HL-60 (cell line): ENCODE data around the gene BBS9.

Experiments used
- DNase-seq, 2 experiments: peaks; one replicate each; pipeline ENCODE4 v3.0.0-alpha.2; 2010 to 2020; ENCODE audit warnings: low read depth in 1 of 2, low spot score in 1 of 2
- H3K27ac ChIP-seq: fragments of 250-450 bp; sonication (Bioruptor Pico); replicated peaks from 2 replicates; pipeline ENCODE4 v1.5.1; 2020; ENCODE audit warnings: mild to moderate bottlenecking, moderate library complexity
- H3K27me3 ChIP-seq: fragments of 250-450 bp; sonication (Bioruptor Pico); 2 replicates; pipeline ENCODE4 v1.5.1; 2021; ENCODE audit warnings: mild to moderate bottlenecking, moderate library complexity; ENCODE audit not compliant: insufficient read depth, poor library complexity, severe bottlenecking
- H3K4me3 ChIP-seq: replicated peaks from 2 replicates; pipeline ENCODE4 v1.5.1; 2011; ENCODE audit warnings: mild to moderate bottlenecking, control low read depth, low read length; ENCODE audit not compliant: insufficient read depth
- GABPA ChIP-seq: IDR thresholded peaks from 2 replicates; pipeline ENCODE4 v1.6.1; 2012; ENCODE audit warnings: low read depth
- POLR2AphosphoS5 ChIP-seq: IDR thresholded peaks from 2 replicates; pipeline ENCODE4 v1.6.1; 2012; ENCODE audit warnings: low read depth
- REST ChIP-seq: IDR thresholded peaks from 2 replicates; pipeline ENCODE4 v1.6.1; 2012; ENCODE audit warnings: low read depth; ENCODE audit not compliant: insufficient replicate concordance
- SPI1 ChIP-seq: IDR thresholded peaks from 2 replicates; pipeline ENCODE4 v1.6.1; 2012; ENCODE audit warnings: low read depth, mild to moderate bottlenecking, borderline replicate concordance
- TF ChIP-seq, protein P1 (sequence below): IDR thresholded peaks from one replicate; pipeline ENCODE4 v1.5.1; 2011; ENCODE audit warnings: low read length, control low read depth, inconsistent platforms; ENCODE audit not compliant: insufficient read depth

The BBS9 gene

DNA sequence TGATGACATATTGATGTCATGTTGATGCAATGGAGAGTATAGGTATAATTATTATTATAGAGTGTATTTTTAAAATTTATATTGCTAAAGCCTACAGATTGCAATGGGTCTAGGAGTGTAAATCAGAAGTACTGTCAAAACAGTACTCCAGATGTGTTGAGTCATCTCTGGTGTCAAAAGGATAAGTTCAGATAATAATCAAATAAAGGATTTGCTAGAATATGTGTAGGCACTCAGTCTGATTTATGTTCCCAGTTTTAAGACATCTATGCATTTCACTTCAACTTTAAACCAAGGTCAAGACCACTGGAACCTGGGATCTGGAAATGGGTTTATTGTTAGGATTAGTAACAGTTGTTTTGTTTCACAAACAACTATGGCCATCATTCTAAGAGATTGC is 433.6 kb downstream of the BBS9 start:
- TF ChIP-seq POLR2AphosphoS5 (no peak), GABPA (no peak), SPI1 (no peak), REST (no peak)
- TF ChIP-seq, protein P1, sequence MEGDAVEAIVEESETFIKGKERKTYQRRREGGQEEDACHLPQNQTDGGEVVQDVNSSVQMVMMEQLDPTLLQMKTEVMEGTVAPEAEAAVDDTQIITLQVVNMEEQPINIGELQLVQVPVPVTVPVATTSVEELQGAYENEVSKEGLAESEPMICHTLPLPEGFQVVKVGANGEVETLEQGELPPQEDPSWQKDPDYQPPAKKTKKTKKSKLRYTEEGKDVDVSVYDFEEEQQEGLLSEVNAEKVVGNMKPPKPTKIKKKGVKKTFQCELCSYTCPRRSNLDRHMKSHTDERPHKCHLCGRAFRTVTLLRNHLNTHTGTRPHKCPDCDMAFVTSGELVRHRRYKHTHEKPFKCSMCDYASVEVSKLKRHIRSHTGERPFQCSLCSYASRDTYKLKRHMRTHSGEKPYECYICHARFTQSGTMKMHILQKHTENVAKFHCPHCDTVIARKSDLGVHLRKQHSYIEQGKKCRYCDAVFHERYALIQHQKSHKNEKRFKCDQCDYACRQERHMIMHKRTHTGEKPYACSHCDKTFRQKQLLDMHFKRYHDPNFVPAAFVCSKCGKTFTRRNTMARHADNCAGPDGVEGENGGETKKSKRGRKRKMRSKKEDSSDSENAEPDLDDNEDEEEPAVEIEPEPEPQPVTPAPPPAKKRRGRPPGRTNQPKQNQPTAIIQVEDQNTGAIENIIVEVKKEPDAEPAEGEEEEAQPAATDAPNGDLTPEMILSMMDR, result no peak
- H3K4me3 ChIP-seq, result no peak overlapping the region
- no peak overlapping the region for H3K27ac ChIP-seq
- no peaks in the 10 kb centered on the region for H3K27me3 ChIP-seq
- DNase-seq, result no peak

- Histone ChIP-seq H3K27me3 (no peaks in the 10 kb centered on the region), H3K4me3 (no peak overlapping the region), H3K27ac (no peak overlapping the region)
- TF ChIP-seq, protein P1, result no peak
- TF ChIP-seq SPI1 (no peak), POLR2AphosphoS5 (no peak), GABPA (no peak), REST (no peak)
- no peak for DNase-seq
Observed at GRCh38 chr7:33563651-33564050, 434.3 kb downstream of the BBS9 start.

GRCh38 chr7:33578166-33578565 is 448.8 kb downstream of the BBS9 start:
- H3K27ac ChIP-seq, result no peak overlapping the region
- TF ChIP-seq POLR2AphosphoS5 (no peak), SPI1 (no peak), GABPA (no peak), REST (no peak)
- TF ChIP-seq, protein P1, result no peak

More at GRCh38 chr7:33578166-33578565, 448.8 kb downstream of the BBS9 start:
- Histone ChIP-seq H3K27me3 (no peaks in the 10 kb centered on the region), H3K4me3 (no peak overlapping the region)
- DNase-seq, result no peak
